Calu3 (cell line): ENCODE results near the gene OCA2. TPM values are rescaled to one million over a fixed set of nuclear protein-coding genes. Genes with fewer than 3 reads are reported as not detected.

Experiments
- BruUV-seq: library from RNA; stranded (reverse); fragments of 400-500 nt; replicated peaks from 2 replicates; lab custom pipeline; 2021; lab: Mats Ljungman, UMichigan
- CTCF ChIA-PET: fragments of 300-600 bp; sonication (Branson Sonifier 250); formaldehyde crosslinking; loops from one replicate; lab custom pipeline; 2022; ENCODE audit warnings: antibody characterized with exemption; lab: Charles Lee
- DNase-seq: peaks from one replicate; pipeline ENCODE4 v3.0.0; 2022
- H3K27ac Mint-ChIP-seq: one replicate; pipeline ENCODE4 v1.8.0; 2022; ENCODE audit warnings: mixed read lengths; ENCODE audit not compliant: unreplicated experiment
- H3K27me3 Mint-ChIP-seq: one replicate; pipeline ENCODE4 v1.8.0; 2022; ENCODE audit warnings: mixed read lengths; ENCODE audit not compliant: unreplicated experiment
- H3K36me3 Mint-ChIP-seq: one replicate; pipeline ENCODE4 v1.8.0; 2022; ENCODE audit warnings: mild to moderate bottlenecking, moderate library complexity, mixed read lengths; ENCODE audit not compliant: insufficient read depth, unreplicated experiment
- H3K4me1 Mint-ChIP-seq: one replicate; pipeline ENCODE4 v1.8.0; 2022; ENCODE audit warnings: mild to moderate bottlenecking, low read depth, mixed read lengths; ENCODE audit not compliant: unreplicated experiment
- H3K4me3 Mint-ChIP-seq: one replicate; pipeline ENCODE4 v1.8.0; 2022; ENCODE audit warnings: mild to moderate bottlenecking, low read depth, moderate library complexity, mixed read lengths; ENCODE audit not compliant: unreplicated experiment
- H3K9me3 Mint-ChIP-seq: one replicate; pipeline ENCODE4 v1.8.0; 2022; ENCODE audit warnings: low read depth, mixed read lengths; ENCODE audit not compliant: unreplicated experiment
- CTCF ChIP-seq: fragments of 200-600 bp; IDR thresholded peaks from one replicate; pipeline ENCODE4 v1.8.0; 2022; ENCODE audit warnings: antibody characterized with exemption; ENCODE audit not compliant: unreplicated experiment
- intact Hi-C: fragments of 100-400 bp; cut with micrococcal nuclease; formaldehyde crosslinking; loops from one replicate; pipeline ENCODE4 v1.10.0; 2022; ENCODE audit not compliant: unreplicated experiment
- total RNA-seq: library from RNA; stranded (reverse); gene quantifications from 2 replicates; pipeline ENCODE4 v1.2.3, GENCODE V29; 2022

The OCA2 gene
- total RNA-seq, 1 experiment from 2014 or later: not detected

GRCh38 chr15:27774638-27775037 lies 324.5 kb downstream of the OCA2 start:
- CTCF ChIA-PET: no interaction called here
- no peak for TF ChIP-seq CTCF
- Mint-ChIP-seq H3K4me3 (no peak overlapping the region), H3K9me3 (peaks cover 3% of the 10 kb centered on the region), H3K27me3 (no peaks in the 10 kb centered on the region), H3K27ac (no peak overlapping the region), H3K36me3 (no peaks in the 10 kb centered on the region), H3K4me1 (no peaks in the 10 kb centered on the region)
- no TSS peak for BruUV-seq
- intact Hi-C loops: no loop called here
- no peak for DNase-seq

GRCh38 chr15:27774191-27774590 lies 324.9 kb downstream of the OCA2 start:
- H3K9me3 Mint-ChIP-seq: peaks cover 3% of the 10 kb centered on the region
- no TSS peak for BruUV-seq
- no peaks in the 10 kb centered on the region for H3K36me3 Mint-ChIP-seq
- DNase-seq: no peak
- intact Hi-C loops: no loop called here
- H3K27me3 Mint-ChIP-seq: no peaks in the 10 kb centered on the region
- no peak for TF ChIP-seq CTCF
- H3K4me3 Mint-ChIP-seq: no peak overlapping the region
- H3K27ac Mint-ChIP-seq: no peak overlapping the region
- CTCF ChIA-PET: no interaction called here
- H3K4me1 Mint-ChIP-seq: no peaks in the 10 kb centered on the region

GRCh38 chr15:27771892-27772291 lies 327.2 kb downstream of the OCA2 start:
- Mint-ChIP-seq H3K27ac (no peak overlapping the region), H3K36me3 (no peaks in the 10 kb centered on the region), H3K9me3 (peaks cover 3% of the 10 kb centered on the region), H3K27me3 (no peaks in the 10 kb centered on the region), H3K4me3 (no peak overlapping the region), H3K4me1 (no peaks in the 10 kb centered on the region)
- CTCF ChIA-PET: no interaction called here
- TF ChIP-seq CTCF: no peak
- intact Hi-C loops: no loop called here
- DNase-seq: no peak
- BruUV-seq: no TSS peak

- Mint-ChIP-seq H3K36me3 (no peaks in the 10 kb centered on the region), H3K27ac (no peak overlapping the region), H3K4me3 (no peak overlapping the region), H3K27me3 (no peaks in the 10 kb centered on the region), H3K4me1 (no peaks in the 10 kb centered on the region), H3K9me3 (peaks cover 3% of the 10 kb centered on the region)
- DNase-seq: no peak
- CTCF ChIA-PET: no interaction called here
- no peak for TF ChIP-seq CTCF
- no TSS peak for BruUV-seq
- intact Hi-C loops: no loop called here
Observed at GRCh38 chr15:27770769-27771554, 328.2 kb downstream of the OCA2 start.
